SU-DHL-6 (cell line): ENCODE results near the gene CHST9.

ENCODE experiments used
- EZH2phosphoT487 ChIP-seq: fragments of 200-600 bp; sonication (generic), shearing (Covaris generic); conservative IDR thresholded peaks from 2 replicates; pipeline ENCODE4 v1.6.1; 2018; ENCODE audit warnings: mild to moderate bottlenecking, antibody characterized with exemption, low read length, moderate library complexity, mixed read lengths
- TF ChIP-seq, protein P1 (sequence below): fragments of 200-600 bp; sonication (generic); IDR thresholded peaks from one replicate; pipeline ENCODE4 v1.5.1; 2017; ENCODE audit warnings: antibody characterized with exemption, mild to moderate bottlenecking, low read length, moderate library complexity; ENCODE audit not compliant: insufficient read depth, poor library complexity, severe bottlenecking

DNA sequence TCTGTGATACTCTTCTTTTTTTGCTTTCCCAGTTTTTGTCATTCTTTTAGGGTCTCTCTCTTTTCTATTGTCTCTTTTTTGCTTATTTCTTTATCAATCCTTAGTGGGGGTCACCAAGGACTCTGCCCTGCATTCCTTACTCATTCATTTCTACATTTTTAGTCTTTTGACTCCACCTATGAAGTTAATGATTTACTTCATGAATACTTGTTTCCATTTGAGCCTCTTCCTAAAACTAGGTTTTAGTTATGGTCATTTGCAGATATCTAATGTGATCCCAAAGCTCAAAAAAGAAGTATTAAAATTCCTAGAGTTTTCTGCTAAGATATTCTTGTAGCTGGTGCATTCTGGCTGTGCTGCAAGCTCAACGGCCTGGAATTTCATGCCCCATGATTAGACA lies 170.3 kb downstream of the CHST9 start:
- TF ChIP-seq, protein P1, sequence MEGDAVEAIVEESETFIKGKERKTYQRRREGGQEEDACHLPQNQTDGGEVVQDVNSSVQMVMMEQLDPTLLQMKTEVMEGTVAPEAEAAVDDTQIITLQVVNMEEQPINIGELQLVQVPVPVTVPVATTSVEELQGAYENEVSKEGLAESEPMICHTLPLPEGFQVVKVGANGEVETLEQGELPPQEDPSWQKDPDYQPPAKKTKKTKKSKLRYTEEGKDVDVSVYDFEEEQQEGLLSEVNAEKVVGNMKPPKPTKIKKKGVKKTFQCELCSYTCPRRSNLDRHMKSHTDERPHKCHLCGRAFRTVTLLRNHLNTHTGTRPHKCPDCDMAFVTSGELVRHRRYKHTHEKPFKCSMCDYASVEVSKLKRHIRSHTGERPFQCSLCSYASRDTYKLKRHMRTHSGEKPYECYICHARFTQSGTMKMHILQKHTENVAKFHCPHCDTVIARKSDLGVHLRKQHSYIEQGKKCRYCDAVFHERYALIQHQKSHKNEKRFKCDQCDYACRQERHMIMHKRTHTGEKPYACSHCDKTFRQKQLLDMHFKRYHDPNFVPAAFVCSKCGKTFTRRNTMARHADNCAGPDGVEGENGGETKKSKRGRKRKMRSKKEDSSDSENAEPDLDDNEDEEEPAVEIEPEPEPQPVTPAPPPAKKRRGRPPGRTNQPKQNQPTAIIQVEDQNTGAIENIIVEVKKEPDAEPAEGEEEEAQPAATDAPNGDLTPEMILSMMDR, result no peak
- no peak for TF ChIP-seq EZH2phosphoT487
